Measurements from ENCODE around the gene TIFAB.

TIFAB gene

GRCh38 chr5:135445306-135445985, 6.7 kb downstream of the TIFAB start:
- ATAC-seq (ENCODE audit: insufficient read depth, low read depth) = peak; percentile 27; the same call in 1 of the 3 replicates
- Histone ChIP-seq H4K20me1 (ENCODE audit: insufficient read depth, low read length) (no peaks in the 10 kb centered on the region), H3K9me3 (ENCODE audit: insufficient read depth, low read length, severe bottlenecking) (no peaks in the 10 kb centered on the region), H3K4me3 (ENCODE audit: low read depth in 1 of 2, low read length in 2 of 2) (no peak overlapping the region), H3K4me2 (ENCODE audit: insufficient read depth, low read length) (no peak overlapping the region), H3K79me2 (ENCODE audit: insufficient read depth, low read length) (no peaks in the 10 kb centered on the region), H3K4me1 (ENCODE audit: insufficient read depth, low read length) (no peaks in the 10 kb centered on the region), H3K9ac (ENCODE audit: low read depth, low read length) (no peak overlapping the region), H3K27me3 (ENCODE audit: insufficient read depth, low read length, poor library complexity) (peaks cover 18% of the 10 kb centered on the region), H3K27ac (ENCODE audit: low read length) (no peak overlapping the region), H2AFZ (ENCODE audit: low read depth, low read length) (no peak overlapping the region), H3K36me3 (ENCODE audit: insufficient read depth, low read length) (no peaks in the 10 kb centered on the region)
- TF ChIP-seq EZH2 (IDR thresholded peaks at IDR 0.05; ENCODE audit: borderline replicate concordance, low read depth, low read length, severe bottlenecking) = no peak
- TF ChIP-seq CTCF (IDR thresholded peaks at IDR 0.05; ENCODE audit: borderline replicate concordance, extremely low read depth, low read length, poor library complexity, severe bottlenecking) = no peak
- DNase-seq = no peak

- no peak overlapping the region for H3K4me3 ChIP-seq (ENCODE audit: low read depth in 1 of 2, low read length in 2 of 2)
- no peaks in the 10 kb centered on the region for H4K20me1 ChIP-seq (ENCODE audit: insufficient read depth, low read length)
- no peaks in the 10 kb centered on the region for H3K9me3 ChIP-seq (ENCODE audit: insufficient read depth, low read length, severe bottlenecking)
- H3K79me2 ChIP-seq (ENCODE audit: insufficient read depth, low read length) = no peaks in the 10 kb centered on the region
- no peak overlapping the region for H3K4me2 ChIP-seq (ENCODE audit: insufficient read depth, low read length)
- DNase-seq (no peak), ATAC-seq (ENCODE audit: insufficient read depth, low read depth) (peak; percentile 62; the same call in 2 of the 3 replicates)
- TF ChIP-seq CTCF (IDR thresholded peaks at IDR 0.05; ENCODE audit: borderline replicate concordance, extremely low read depth, low read length, poor library complexity, severe bottlenecking) (no peak), EZH2 (IDR thresholded peaks at IDR 0.05; ENCODE audit: borderline replicate concordance, low read depth, low read length, severe bottlenecking) (no peak)
- no peaks in the 10 kb centered on the region for H3K36me3 ChIP-seq (ENCODE audit: insufficient read depth, low read length)
- no peaks in the 10 kb centered on the region for H3K4me1 ChIP-seq (ENCODE audit: insufficient read depth, low read length)
- peaks cover 17% of the 10 kb centered on the region for H3K27me3 ChIP-seq (ENCODE audit: insufficient read depth, low read length, poor library complexity)
- H2AFZ ChIP-seq (ENCODE audit: low read depth, low read length) = no peak overlapping the region
- H3K9ac ChIP-seq (ENCODE audit: low read depth, low read length) = no peak overlapping the region
- no peak overlapping the region for H3K27ac ChIP-seq (ENCODE audit: low read length)
Observed at GRCh38 chr5:135444881-135445280, 7.3 kb downstream of the TIFAB start.

- Histone ChIP-seq H3K4me3 (ENCODE audit: low read depth in 1 of 2, low read length in 2 of 2) (no peak overlapping the region), H3K4me2 (ENCODE audit: insufficient read depth, low read length) (no peak overlapping the region), H3K4me1 (ENCODE audit: insufficient read depth, low read length) (no peaks in the 10 kb centered on the region), H3K79me2 (ENCODE audit: insufficient read depth, low read length) (no peaks in the 10 kb centered on the region), H3K27ac (ENCODE audit: low read length) (no peak overlapping the region), H3K36me3 (ENCODE audit: insufficient read depth, low read length) (no peaks in the 10 kb centered on the region), H3K9me3 (ENCODE audit: insufficient read depth, low read length, severe bottlenecking) (no peaks in the 10 kb centered on the region), H4K20me1 (ENCODE audit: insufficient read depth, low read length) (no peaks in the 10 kb centered on the region), H2AFZ (ENCODE audit: low read depth, low read length) (no peak overlapping the region), H3K9ac (ENCODE audit: low read depth, low read length) (no peak overlapping the region), H3K27me3 (ENCODE audit: insufficient read depth, low read length, poor library complexity) (peaks cover 12% of the 10 kb centered on the region)
- DNase-seq (no peak), ATAC-seq (ENCODE audit: insufficient read depth, low read depth) (no peak)
- TF ChIP-seq EZH2 (IDR thresholded peaks at IDR 0.05; ENCODE audit: borderline replicate concordance, low read depth, low read length, severe bottlenecking) = no peak
- TF ChIP-seq CTCF (IDR thresholded peaks at IDR 0.05; ENCODE audit: borderline replicate concordance, extremely low read depth, low read length, poor library complexity, severe bottlenecking) = no peak
Observed at GRCh38 chr5:135444360-135444759, 7.8 kb downstream of the TIFAB start.

Measured in DND-41 (cell line).